Measurements from ENCODE around the gene URI1.
"Not testable (repeated sequence)": the region's sequence is repeated elsewhere in the genome, so short reads cannot be mapped to it uniquely, and the experiment has no call there.

The URI1 gene

DNA sequence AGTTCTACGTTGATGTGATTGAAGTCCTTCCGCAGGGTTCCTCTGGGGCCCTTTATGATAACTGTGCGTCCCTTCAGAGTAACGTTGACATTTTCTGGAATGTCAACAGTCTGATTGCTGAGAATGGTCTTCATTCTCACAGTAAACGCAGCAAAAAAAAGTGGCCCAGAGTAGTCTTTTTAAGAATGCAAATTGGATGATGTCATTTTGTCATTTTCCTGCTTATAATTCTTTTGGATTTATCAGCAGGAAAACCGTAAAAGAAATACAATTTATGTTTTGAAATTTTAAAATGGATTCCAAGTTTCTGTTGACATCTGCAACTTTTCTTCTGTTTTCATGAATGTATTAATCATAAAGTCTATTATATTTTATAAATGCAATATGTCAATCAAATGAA lies 14.8 kb downstream of the URI1 start:
- TF ChIP-seq, protein P1, sequence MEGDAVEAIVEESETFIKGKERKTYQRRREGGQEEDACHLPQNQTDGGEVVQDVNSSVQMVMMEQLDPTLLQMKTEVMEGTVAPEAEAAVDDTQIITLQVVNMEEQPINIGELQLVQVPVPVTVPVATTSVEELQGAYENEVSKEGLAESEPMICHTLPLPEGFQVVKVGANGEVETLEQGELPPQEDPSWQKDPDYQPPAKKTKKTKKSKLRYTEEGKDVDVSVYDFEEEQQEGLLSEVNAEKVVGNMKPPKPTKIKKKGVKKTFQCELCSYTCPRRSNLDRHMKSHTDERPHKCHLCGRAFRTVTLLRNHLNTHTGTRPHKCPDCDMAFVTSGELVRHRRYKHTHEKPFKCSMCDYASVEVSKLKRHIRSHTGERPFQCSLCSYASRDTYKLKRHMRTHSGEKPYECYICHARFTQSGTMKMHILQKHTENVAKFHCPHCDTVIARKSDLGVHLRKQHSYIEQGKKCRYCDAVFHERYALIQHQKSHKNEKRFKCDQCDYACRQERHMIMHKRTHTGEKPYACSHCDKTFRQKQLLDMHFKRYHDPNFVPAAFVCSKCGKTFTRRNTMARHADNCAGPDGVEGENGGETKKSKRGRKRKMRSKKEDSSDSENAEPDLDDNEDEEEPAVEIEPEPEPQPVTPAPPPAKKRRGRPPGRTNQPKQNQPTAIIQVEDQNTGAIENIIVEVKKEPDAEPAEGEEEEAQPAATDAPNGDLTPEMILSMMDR (IDR thresholded peaks at IDR 0.05; ENCODE audit: low read depth, low read length): no peak
- in situ Hi-C loops (cut with HindIII; ENCODE audit: low sequenced_read_pairs): no loop called here
- no peak for DNase-seq (ENCODE audit: low read depth, low spot score)
- H3K4me3 ChIP-seq (ENCODE audit: low read depth, low read length): no peak overlapping the region

DNA sequence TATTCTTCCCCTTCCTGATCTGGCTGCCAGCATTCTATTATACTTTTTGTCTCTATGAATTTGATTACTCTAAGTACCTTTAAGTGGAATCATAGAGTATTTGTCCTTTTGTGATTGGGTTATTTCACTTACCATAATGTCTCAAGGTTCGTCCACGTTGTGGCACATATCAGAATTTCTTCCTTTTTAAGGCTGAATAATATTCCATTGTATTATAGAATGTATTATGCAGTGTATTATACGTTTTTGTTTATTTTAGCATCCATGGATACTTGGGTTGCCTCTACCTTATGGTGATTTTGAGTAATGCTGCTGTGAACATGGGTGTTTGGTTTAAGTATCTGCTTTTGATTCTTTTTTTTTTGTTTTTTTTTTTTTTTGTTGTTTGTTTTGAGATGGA lies 19.3 kb downstream of the URI1 start:
- TF ChIP-seq, protein P1 (IDR thresholded peaks at IDR 0.05; ENCODE audit: low read depth, low read length): no peak
- in situ Hi-C loops (cut with HindIII; ENCODE audit: low sequenced_read_pairs): no loop called here
- no peak for DNase-seq (ENCODE audit: low read depth, low spot score)

DNA sequence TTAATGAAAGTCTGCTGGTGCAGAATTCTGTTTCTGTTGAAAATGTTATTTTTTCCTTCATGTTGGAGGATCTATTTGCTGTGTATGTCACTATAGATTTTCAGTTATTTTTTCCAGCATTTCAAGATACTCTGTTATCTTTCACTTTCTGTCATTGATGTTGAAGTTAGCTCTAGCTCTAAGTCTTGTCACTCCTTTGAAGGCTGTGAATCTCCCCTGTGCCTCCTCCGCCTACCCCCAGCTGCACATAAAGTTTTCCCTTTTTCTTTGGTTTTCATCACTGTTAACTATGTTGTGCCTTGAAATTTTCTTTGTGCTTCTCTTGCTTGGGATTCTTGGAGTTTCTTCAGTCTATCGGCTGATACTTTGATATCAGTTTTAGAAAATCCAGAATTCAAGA lies 20.8 kb downstream of the URI1 start:
- no peak overlapping the region for H3K4me3 ChIP-seq (ENCODE audit: low read depth, low read length)
- TF ChIP-seq, protein P1 (IDR thresholded peaks at IDR 0.05; ENCODE audit: low read depth, low read length): no peak
- no peak for DNase-seq (ENCODE audit: low read depth, low spot score)
- in situ Hi-C loops (cut with HindIII; ENCODE audit: low sequenced_read_pairs): no loop called here

More for the DNA sequence above, 19.3 kb downstream of the URI1 start:
- H3K4me3 ChIP-seq (ENCODE audit: low read depth, low read length): no peak overlapping the region

DNA sequence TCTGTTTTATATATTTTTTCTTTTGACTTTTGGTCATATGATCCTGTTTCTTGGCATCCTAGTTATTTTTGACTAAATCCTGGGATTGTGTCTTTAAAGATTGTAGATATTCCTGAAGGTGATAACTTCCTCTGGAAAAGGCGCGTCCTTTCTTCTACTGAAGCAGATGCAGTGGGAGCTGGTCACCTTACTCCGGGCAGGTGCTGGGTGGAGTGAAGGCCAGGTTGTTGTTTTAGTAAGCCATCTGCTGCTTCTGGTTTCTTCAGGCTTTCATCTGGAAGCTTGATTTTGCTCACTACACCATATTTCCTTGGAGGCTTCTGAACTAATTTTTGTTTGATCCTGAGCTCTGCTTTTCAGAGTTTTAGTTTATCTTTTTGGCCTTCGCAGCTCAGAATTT lies 21.5 kb downstream of the URI1 start:
- in situ Hi-C loops (cut with HindIII; ENCODE audit: low sequenced_read_pairs): no loop called here
- no peak for DNase-seq (ENCODE audit: low read depth, low spot score)
- TF ChIP-seq, protein P1 (IDR thresholded peaks at IDR 0.05; ENCODE audit: low read depth, low read length): no peak
- H3K4me3 ChIP-seq (ENCODE audit: low read depth, low read length): no peak overlapping the region

DNA sequence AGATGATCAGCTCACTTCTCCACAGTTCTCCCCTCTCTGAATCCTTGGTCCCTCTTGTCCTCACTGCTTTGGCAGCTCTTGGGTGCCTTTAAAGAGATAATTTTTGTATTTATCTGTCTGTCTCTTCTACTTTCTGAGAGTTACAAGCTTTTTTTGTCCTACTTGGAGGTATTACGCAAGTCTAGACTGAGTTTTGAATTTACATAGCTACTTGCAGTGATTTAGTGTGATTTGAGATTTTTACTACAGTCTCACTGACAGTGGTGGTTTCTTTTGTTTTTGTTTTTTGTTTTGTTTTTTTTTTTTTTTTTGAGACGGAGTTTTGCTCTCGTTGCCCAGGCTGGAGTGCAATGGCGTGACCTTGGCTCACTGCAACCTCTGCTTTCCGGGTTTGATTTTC lies 22.1 kb downstream of the URI1 start:
- no peak for DNase-seq (ENCODE audit: low read depth, low spot score)
- no peak overlapping the region for H3K4me3 ChIP-seq (ENCODE audit: low read depth, low read length)
- TF ChIP-seq, protein P1 (IDR thresholded peaks at IDR 0.05; ENCODE audit: low read depth, low read length): no peak
- in situ Hi-C loops (cut with HindIII; ENCODE audit: low sequenced_read_pairs): no loop called here

DNA sequence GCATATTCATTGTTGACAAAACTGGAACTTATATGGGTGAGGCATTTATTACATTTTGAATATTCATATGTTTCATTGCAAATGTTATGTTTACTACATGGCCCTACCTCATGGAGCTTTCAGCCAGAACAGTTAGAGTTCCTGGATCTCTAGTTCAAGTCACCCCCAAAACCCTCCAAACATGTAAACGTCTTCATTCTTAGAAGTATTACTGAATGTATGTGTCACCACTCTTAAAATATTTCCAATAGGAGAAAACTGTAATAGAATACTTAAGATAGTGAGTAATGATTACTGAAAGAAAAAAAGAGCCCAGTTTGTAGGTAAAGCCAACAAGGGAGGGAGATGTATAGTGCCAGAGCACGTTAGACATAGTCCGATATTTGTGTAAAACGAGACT lies 23.5 kb downstream of the URI1 start:
- DNase-seq (ENCODE audit: low read depth, low spot score): peak; percentile 57
- in situ Hi-C loops (cut with HindIII; ENCODE audit: low sequenced_read_pairs): no loop called here
- TF ChIP-seq, protein P1 (IDR thresholded peaks at IDR 0.05; ENCODE audit: low read depth, low read length): no peak
- no peak overlapping the region for H3K4me3 ChIP-seq (ENCODE audit: low read depth, low read length)

DNA sequence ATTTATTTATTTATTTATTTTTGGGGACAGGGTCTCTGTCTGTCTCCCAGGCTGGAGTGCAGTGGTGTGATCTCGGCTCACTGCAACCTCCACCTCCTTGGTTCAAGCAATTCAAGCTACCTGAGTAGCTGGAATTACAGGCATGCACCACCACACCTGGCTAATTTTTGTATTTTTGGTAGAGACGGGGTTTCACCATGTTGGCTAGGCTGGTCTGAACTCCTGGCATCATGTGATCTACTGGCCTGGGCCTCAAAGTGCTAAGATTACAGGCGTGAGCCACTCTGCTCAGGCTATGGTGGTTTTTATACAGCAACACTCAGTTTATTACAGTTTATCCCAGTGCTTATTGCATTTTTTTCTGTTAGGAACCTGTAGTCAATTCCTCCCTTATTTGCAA lies 24.1 kb downstream of the URI1 start:
- in situ Hi-C loops (cut with HindIII; ENCODE audit: low sequenced_read_pairs); DNase-seq (ENCODE audit: low read depth, low spot score); H3K4me3 ChIP-seq (ENCODE audit: low read depth, low read length): not testable (repeated sequence)
